Renal cortical epithelial cell (primary cell): ENCODE results near the gene CWC22. TPM values are rescaled to one million over a fixed set of nuclear protein-coding genes. Genes with fewer than 3 reads are reported as not detected.
"Not testable (repeated sequence)": the region's sequence is repeated elsewhere in the genome, so short reads cannot be mapped to it uniquely, and the experiment has no call there.

Experiments used
- DNase-seq: peaks from one replicate; pipeline ENCODE4 v3.0.0-alpha.2; 2011; ENCODE audit warnings: low read depth
- total RNA-seq: library from RNA; depleted of rRNA; stranded (reverse); fragments of >200 nt; gene quantifications from 2 replicates; pipeline ENCODE4 v1.2.3, GENCODE V29; 2014

The CWC22 gene
- total RNA-seq = 12.0 and 25.9 TPM in 2 replicates

GRCh38 chr2:180006781-180007579, at the start of gene CWC22:
TSS of gene CWC22 (minus strand) at chr2:180007297. CDS start at chr2:179993341, 13,956 bp downstream.
- DNase-seq = peak; percentile 89

GRCh38 chr2:180056367-180057118, 49.4 kb upstream of the CWC22 start:
- no peak for DNase-seq

GRCh38 chr2:180054576-180054975, 47.5 kb upstream of the CWC22 start:
- DNase-seq = not testable (repeated sequence)

GRCh38 chr2:180050246-180050645, 43.1 kb upstream of the CWC22 start:
- no peak for DNase-seq

- no peak for DNase-seq
Measured at GRCh38 chr2:180048251-180048650, 41.2 kb upstream of the CWC22 start.

- DNase-seq = no peak
Measured at GRCh38 chr2:180046776-180047175, 39.7 kb upstream of the CWC22 start.

- no peak for DNase-seq
Measured at GRCh38 chr2:180046202-180046601, 39.1 kb upstream of the CWC22 start.

GRCh38 chr2:180040146-180040925, 33.2 kb upstream of the CWC22 start:
- peak; percentile 90 for DNase-seq

GRCh38 chr2:180038997-180039396, 31.9 kb upstream of the CWC22 start:
- DNase-seq = no peak

- DNase-seq = peak; percentile 75
Measured at GRCh38 chr2:180033993-180034894, 27.1 kb upstream of the CWC22 start.

GRCh38 chr2:180029575-180029974, 22.5 kb upstream of the CWC22 start:
- no peak for DNase-seq

- DNase-seq = no peak
Measured at GRCh38 chr2:180021850-180022249, 14.8 kb upstream of the CWC22 start.

- DNase-seq = peak; percentile 41
Measured at GRCh38 chr2:180017784-180018183, 10.7 kb upstream of the CWC22 start.

- no peak for DNase-seq
Measured at GRCh38 chr2:180016937-180017336, 9.8 kb upstream of the CWC22 start.

GRCh38 chr2:180015951-180016709, 9.0 kb upstream of the CWC22 start:
- no peak for DNase-seq

GRCh38 chr2:180012523-180012922, 5.4 kb upstream of the CWC22 start:
- DNase-seq = peak; percentile 77

- DNase-seq = no peak
Measured at GRCh38 chr2:180010701-180011100, 3.6 kb upstream of the CWC22 start.

- no peak for DNase-seq
Measured at GRCh38 chr2:180006231-180006630, 866 bp downstream of the CWC22 start.

GRCh38 chr2:180005465-180005864, 1.6 kb downstream of the CWC22 start:
- not testable (repeated sequence) for DNase-seq

GRCh38 chr2:180004731-180005130, 2.4 kb downstream of the CWC22 start:
- no peak for DNase-seq
